MM.1S (cell line): ENCODE results near the gene OR51B4.

Source experiments
- CTCF ChIP-seq: fragments of 300-600 bp; sonication (generic); IDR thresholded peaks from 2 replicates; pipeline ENCODE4 v1.5.1; 2016; ENCODE audit warnings: antibody characterized with exemption, low read length, mixed read lengths
- EZH2 ChIP-seq: fragments of 300-600 bp; sonication (generic); optimal IDR thresholded peaks from 2 replicates; pipeline ENCODE3; 2017; ENCODE audit warnings: low read depth, mild to moderate bottlenecking, antibody characterized with exemption, low read length, mixed read lengths

GRCh38 chr11:5280582-5281102 is 21.1 kb downstream of the OR51B4 start:
- TF ChIP-seq CTCF = no peak
- no peak for TF ChIP-seq EZH2
